Uterus (tissue), 4 donors: ENCODE measurements around the gene DLGAP1. TPM values are rescaled to one million over a fixed set of nuclear protein-coding genes. Genes with fewer than 3 reads are reported as not detected.

Experiments
- DNase-seq, 2 donors: peaks; one replicate each; pipeline ENCODE4 v3.0.0-alpha.2; 2019 to 2020
- H3K27ac ChIP-seq, 2 donors: fragments of 200-600 bp; sonication (generic); 1 replicate in 1 of 2; 2 replicates in 1 of 2; pipeline ENCODE4 v1.5.1; 2016 to 2018
- H3K27me3 ChIP-seq, 2 donors: fragments of 200-600 bp; sonication (generic); one replicate each; pipeline ENCODE4 v1.5.1; 2018 to 2019; ENCODE audit warnings: control low read depth in 1 of 2
- H3K36me3 ChIP-seq, 2 donors: fragments of 200-600 bp; sonication (generic); one replicate each; pipeline ENCODE4 v1.5.1; 2019; ENCODE audit warnings: control low read depth in 1 of 2
- H3K4me1 ChIP-seq, 2 donors: fragments of 200-600 bp; sonication (generic); one replicate each; pipeline ENCODE4 v1.5.1; 2018 to 2019; ENCODE audit warnings: control low read depth in 1 of 2
- H3K4me3 ChIP-seq, 2 donors: fragments of 200-600 bp; sonication (generic); 1 replicate in 1 of 2; 2 replicates in 1 of 2; pipeline ENCODE4 v1.5.1; 2018 to 2019; ENCODE audit warnings: mild to moderate bottlenecking in 1 of 2
- H3K9me3 ChIP-seq, 2 donors: fragments of 200-600 bp; sonication (generic); one replicate each; pipeline ENCODE4 v1.5.1; 2019; ENCODE audit warnings: control low read depth in 1 of 2
- POLR2A ChIP-seq, 2 donors: fragments of 450-650 bp; IDR thresholded peaks; one replicate each; pipeline ENCODE4 v1.6.1; 2016; ENCODE audit warnings: antibody characterized with exemption in 2 of 2, mild to moderate bottlenecking in 1 of 2, moderate library complexity in 1 of 2
- intact Hi-C: fragments of 100-400 bp; cut with DNase I; formaldehyde crosslinking; loops from one replicate; pipeline ENCODE4 v1.15.1; 2023; ENCODE audit warnings: low total_unique reads
- total RNA-seq, 4 donors: library from RNA; depleted of rRNA in 3 of 4; stranded (reverse); fragments of >200 nt in 3 of 4; gene quantifications; one replicate each; pipeline versions ENCODE4 v1.1.0 to v1.2.4, GENCODE V29; 2014 to 2023
- TF ChIP-seq, protein P1 (sequence below), 4 experiments: fragments of 200-600 bp in 2 of 4; fragments of 450-650 bp in 2 of 4; sonication (generic) in 2 of 4; IDR thresholded peaks; one replicate each; pipeline ENCODE4 v1.5.1; 2016 to 2019; ENCODE audit warnings: antibody characterized with exemption in 4 of 4, mild to moderate bottlenecking in 2 of 4, moderate library complexity in 1 of 4
- donor health status: DM: yes; HTN: yes; CAD: no.

DLGAP1 gene
- total RNA-seq, 4 donors from 2014 or later, result 1.0 to 9.6 (median 3.3) TPM

DNA sequence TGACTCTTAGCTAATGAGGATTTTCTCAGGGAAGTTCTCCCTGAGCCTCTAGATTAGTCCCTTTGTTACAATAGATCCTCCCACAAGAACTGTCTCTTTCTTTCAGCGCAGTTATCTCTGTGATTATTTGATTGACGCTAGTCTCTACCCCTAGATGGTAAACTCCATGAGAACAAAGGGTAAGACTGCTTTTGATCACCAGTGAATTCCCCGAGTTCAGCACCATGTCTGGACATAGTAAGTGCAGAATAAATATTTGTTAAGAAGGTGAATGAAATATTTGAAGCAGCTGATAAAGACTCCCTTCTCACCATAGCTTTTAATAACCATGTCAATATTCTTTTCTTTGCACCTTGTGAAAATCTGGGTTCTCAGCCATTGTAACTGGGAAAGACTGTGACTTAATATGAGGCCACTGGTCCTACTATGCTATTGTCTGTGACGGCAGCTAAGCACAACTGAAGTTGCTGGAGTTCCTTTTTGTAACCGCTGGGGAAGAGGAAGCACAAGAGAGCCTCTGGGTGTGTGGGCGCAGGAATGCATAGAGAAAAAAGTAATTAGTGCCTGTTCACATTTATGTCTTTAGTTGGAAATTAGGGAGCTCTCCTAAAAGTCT is 790.4 kb downstream of the DLGAP1 start:
- no peak for DNase-seq
- Histone ChIP-seq H3K4me1 (no peaks in the 10 kb centered on the region), H3K4me3 (no peak overlapping the region), H3K9me3 (no peaks in the 10 kb centered on the region), H3K27me3 (no peaks in the 10 kb centered on the region), H3K27ac (no peak overlapping the region), H3K36me3 (no peaks in the 10 kb centered on the region)
- no peak for TF ChIP-seq POLR2A (IDR thresholded peaks at IDR 0.05)
- TF ChIP-seq, protein P1, sequence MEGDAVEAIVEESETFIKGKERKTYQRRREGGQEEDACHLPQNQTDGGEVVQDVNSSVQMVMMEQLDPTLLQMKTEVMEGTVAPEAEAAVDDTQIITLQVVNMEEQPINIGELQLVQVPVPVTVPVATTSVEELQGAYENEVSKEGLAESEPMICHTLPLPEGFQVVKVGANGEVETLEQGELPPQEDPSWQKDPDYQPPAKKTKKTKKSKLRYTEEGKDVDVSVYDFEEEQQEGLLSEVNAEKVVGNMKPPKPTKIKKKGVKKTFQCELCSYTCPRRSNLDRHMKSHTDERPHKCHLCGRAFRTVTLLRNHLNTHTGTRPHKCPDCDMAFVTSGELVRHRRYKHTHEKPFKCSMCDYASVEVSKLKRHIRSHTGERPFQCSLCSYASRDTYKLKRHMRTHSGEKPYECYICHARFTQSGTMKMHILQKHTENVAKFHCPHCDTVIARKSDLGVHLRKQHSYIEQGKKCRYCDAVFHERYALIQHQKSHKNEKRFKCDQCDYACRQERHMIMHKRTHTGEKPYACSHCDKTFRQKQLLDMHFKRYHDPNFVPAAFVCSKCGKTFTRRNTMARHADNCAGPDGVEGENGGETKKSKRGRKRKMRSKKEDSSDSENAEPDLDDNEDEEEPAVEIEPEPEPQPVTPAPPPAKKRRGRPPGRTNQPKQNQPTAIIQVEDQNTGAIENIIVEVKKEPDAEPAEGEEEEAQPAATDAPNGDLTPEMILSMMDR (IDR thresholded peaks at IDR 0.05), result no peak
- intact Hi-C loops, result no loop called here

DNA sequence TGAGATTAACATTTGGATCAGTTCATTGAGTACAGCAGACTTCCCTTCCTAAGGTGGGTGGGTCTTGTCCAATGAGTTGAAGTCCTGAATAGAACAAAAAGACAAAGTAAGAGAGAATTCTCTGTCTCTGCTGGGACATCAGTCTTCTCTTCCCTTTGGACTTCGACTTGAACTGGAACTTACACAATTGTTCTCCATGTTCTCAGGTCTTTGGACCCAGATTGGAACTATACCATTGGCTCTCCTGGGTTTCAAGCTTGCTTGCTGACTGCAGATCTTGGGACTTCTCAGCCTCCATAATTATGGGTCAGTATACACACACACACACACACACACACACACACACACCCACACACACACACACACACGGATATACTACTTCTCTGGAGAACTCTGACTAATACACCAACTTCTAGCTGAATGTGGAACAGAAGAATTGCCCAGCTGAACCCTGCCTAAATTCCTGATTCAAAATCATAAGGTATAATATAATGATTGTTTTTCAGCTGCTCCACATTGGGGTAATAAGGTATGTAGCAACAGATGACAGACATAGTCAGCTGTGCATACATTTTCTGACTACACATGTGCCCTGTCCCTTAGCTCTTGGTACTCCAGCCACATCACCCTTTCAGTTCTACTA is 791.1 kb downstream of the DLGAP1 start:
- Histone ChIP-seq H3K4me1 (no peaks in the 10 kb centered on the region), H3K27ac (no peak overlapping the region), H3K36me3 (no peaks in the 10 kb centered on the region), H3K9me3 (no peaks in the 10 kb centered on the region), H3K4me3 (no peak overlapping the region), H3K27me3 (no peaks in the 10 kb centered on the region)
- intact Hi-C loops, result no loop called here
- no peak for DNase-seq
- no peak for TF ChIP-seq POLR2A (IDR thresholded peaks at IDR 0.05)
- TF ChIP-seq, protein P1 (IDR thresholded peaks at IDR 0.05), result no peak

DNA sequence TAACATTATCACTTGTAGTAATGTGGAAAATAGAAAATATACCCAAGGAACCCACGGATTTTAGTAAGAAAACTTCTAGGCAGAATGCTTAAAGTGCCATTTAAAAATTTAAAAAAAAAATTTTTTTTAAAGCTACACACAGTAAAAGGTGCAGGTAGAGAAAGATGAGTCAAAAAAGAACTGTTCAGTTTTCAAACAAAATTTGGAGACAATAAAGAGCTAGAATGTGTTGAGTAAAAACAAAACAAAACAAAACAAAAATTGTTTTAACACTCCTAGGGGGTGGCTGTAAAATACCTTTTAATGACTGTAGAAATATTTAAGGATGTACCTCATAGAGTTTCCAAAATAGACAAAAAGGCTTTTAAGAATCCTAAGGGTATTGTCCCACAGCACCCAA is 793.1 kb downstream of the DLGAP1 start:
- TF ChIP-seq POLR2A (IDR thresholded peaks at IDR 0.05), result no peak
- TF ChIP-seq, protein P1 (IDR thresholded peaks at IDR 0.05), result no peak
- Histone ChIP-seq H3K27me3 (no peaks in the 10 kb centered on the region), H3K4me1 (no peaks in the 10 kb centered on the region), H3K4me3 (no peak overlapping the region), H3K36me3 (no peaks in the 10 kb centered on the region), H3K27ac (no peak overlapping the region), H3K9me3 (no peaks in the 10 kb centered on the region)
- intact Hi-C loops, result no loop called here
- DNase-seq, result no peak

DNA sequence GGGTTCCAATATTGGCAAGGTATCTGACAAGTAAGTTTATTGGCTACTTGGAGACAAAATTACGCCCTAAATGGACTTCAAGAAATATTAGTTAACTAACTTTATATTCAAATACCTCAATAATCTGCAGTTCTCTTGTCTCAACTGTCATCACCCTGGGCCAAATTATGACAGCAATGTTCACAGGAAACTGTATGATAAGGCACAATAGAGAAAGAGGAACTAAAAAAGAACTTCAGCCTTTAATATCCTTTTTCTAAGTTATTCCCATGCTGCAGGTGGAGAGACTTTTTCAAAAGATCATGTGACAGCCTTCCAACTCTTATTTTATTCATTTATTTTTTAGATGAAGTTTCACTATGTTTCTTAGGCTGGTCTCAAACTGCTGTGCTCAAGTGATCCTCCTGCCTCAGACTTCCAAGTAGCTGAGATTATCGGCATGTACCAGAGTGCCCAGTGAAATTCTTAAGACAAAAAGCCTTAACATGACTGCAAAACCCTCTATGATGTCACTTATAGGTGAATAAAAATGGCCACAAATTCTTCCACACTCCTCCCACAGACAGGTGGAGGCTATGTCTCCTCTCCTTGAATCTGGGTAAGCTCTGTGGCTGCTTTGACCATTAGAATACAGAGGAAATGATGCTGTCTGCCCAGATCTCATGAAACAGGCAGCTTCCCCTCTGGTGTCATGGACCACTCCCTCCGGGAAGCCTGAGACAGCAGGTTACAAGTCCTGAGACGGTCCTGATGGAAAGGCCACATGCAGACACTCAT is 794.2 kb downstream of the DLGAP1 start:
- Histone ChIP-seq H3K36me3 (no peaks in the 10 kb centered on the region), H3K27me3 (no peaks in the 10 kb centered on the region), H3K27ac (no peak overlapping the region), H3K9me3 (no peaks in the 10 kb centered on the region), H3K4me3 (no peak overlapping the region), H3K4me1 (no peaks in the 10 kb centered on the region)
- intact Hi-C loops, result no loop called here
- no peak for DNase-seq
- no peak for TF ChIP-seq POLR2A (IDR thresholded peaks at IDR 0.05)
- TF ChIP-seq, protein P1 (IDR thresholded peaks at IDR 0.05), result no peak

DNA sequence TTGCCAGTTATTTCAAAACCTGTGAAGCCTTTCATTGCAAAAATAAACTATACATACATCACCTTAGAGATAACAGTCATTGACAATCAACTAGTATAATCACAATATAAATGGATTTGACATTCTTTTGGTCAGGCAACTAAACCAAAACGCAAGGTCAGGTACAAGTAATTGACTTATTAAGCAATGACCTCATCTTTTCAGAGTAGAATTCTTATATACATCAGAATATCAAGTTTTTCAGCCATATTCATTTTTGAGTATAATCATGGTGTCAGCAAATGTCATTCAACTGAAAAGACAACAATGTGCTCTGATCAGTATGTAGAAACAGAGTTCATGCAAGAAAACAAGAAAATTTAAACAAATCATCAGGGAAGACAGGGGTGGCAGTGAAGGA is 796.6 kb downstream of the DLGAP1 start:
- no peaks in the 10 kb centered on the region for H3K9me3 ChIP-seq
- H3K27ac ChIP-seq, result no peak overlapping the region
- no peaks in the 10 kb centered on the region for H3K4me1 ChIP-seq
- intact Hi-C loops, result no loop called here
- no peak for TF ChIP-seq POLR2A (IDR thresholded peaks at IDR 0.05)
- TF ChIP-seq, protein P1 (IDR thresholded peaks at IDR 0.05), result no peak
- H3K4me3 ChIP-seq, result no peak overlapping the region
- H3K36me3 ChIP-seq, result no peaks in the 10 kb centered on the region
- DNase-seq, result no peak
- H3K27me3 ChIP-seq, result no peaks in the 10 kb centered on the region
